ENCODE data around the gene SH2D3C. TPM values are rescaled to one million over a fixed set of nuclear protein-coding genes. Genes with fewer than 3 reads are reported as not detected.

The SH2D3C gene
- total RNA-seq, 4 donors from 2014 or later = 0.38 to 4.8 (median 2.8) TPM

GRCh38 chr9:127741831-127742434 is 36.5 kb downstream of the SH2D3C start:
- H3K27me3 ChIP-seq = peaks cover 0 to 8% (median 0%) of the 10 kb centered on the region in 4 donors
- intact Hi-C loops (cut with DNase I) = no loop called here
- H3K4me1 ChIP-seq = peaks cover 9 to 40% (median 21%) of the 10 kb centered on the region in 3 donors
- WGBS, 2 donors = 39 to 59% methylated on average over 7 to 29 of the region's 38 CpGs
- H3K4me3 ChIP-seq = peak overlapping the region in 2 of 4 donors; percentile 5 to 40
- TF ChIP-seq CTCF (IDR thresholded peaks at IDR 0.05) = no peak
- TF ChIP-seq POLR2A (IDR thresholded peaks at IDR 0.05) = no peak
- H3K27ac ChIP-seq = peak overlapping the region; percentile 55 to 89 (median 82)
- DNase-seq = no peak
- H3K9me3 ChIP-seq = no peaks in the 10 kb centered on the region
- peaks cover 0 to 42% (median 0%) of the 10 kb centered on the region in 3 donors for H3K36me3 ChIP-seq

GRCh38 chr9:127739614-127740330 is 38.7 kb downstream of the SH2D3C start:
- no peak for DNase-seq
- H3K4me1 ChIP-seq = peaks cover 9 to 49% (median 21%) of the 10 kb centered on the region in 3 donors
- 50 to 60% methylated on average over 4 to 6 of the region's 19 CpGs for WGBS, 2 donors
- peak overlapping the region; percentile 67 to 89 (median 86) for H3K27ac ChIP-seq
- H3K4me3 ChIP-seq = peak overlapping the region in 1 of 4 donors; percentile 12
- intact Hi-C loops (cut with DNase I) = loop anchor here (5.0 to 10.0 kb wide), 3 partner anchors 43 to 183 kb away; partner anchors contain the start of gene AK1
- H3K9me3 ChIP-seq = no peaks in the 10 kb centered on the region
- peaks cover 0 to 8% (median 0%) of the 10 kb centered on the region in 4 donors for H3K27me3 ChIP-seq
- TF ChIP-seq POLR2A (IDR thresholded peaks at IDR 0.05) (no peak), CTCF (IDR thresholded peaks at IDR 0.05) (no peak)
- peaks cover 0 to 36% (median 0%) of the 10 kb centered on the region in 3 donors for H3K36me3 ChIP-seq

- Histone ChIP-seq H3K4me1 (peaks cover 16 to 59% (median 27%) of the 10 kb centered on the region in 3 donors), H3K36me3 (peaks cover 0 to 29% (median 0%) of the 10 kb centered on the region in 3 donors), H3K9me3 (no peaks in the 10 kb centered on the region), H3K27me3 (peaks cover 0 to 8% (median 0%) of the 10 kb centered on the region in 4 donors), H3K27ac (no peak overlapping the region), H3K4me3 (no peak overlapping the region)
- TF ChIP-seq CTCF (IDR thresholded peaks at IDR 0.05) (no peak), POLR2A (IDR thresholded peaks at IDR 0.05) (no peak)
- WGBS, 2 donors = 91 to 94% methylated on average over 2 to 12 of the region's 13 CpGs
- no peak for DNase-seq
- intact Hi-C loops (cut with DNase I) = loop anchor here (5.0 to 10.0 kb wide), 3 partner anchors 44 to 184 kb away; partner anchors contain the start of gene AK1
These were observed 39.8 kb downstream of the SH2D3C start for GRCh38 chr9:127738666-127739065.

- peak overlapping the region in 3 of 4 donors; percentile 54 to 94 (median 92) for H3K27ac ChIP-seq
- H3K27me3 ChIP-seq = no peaks in the 10 kb centered on the region
- H3K4me3 ChIP-seq = peak overlapping the region in 1 of 4 donors; percentile 58
- no peak for DNase-seq
- TF ChIP-seq POLR2A (IDR thresholded peaks at IDR 0.05) = no peak
- TF ChIP-seq CTCF (IDR thresholded peaks at IDR 0.05) = no peak
- peaks cover 0 to 48% (median 10%) of the 10 kb centered on the region in 3 donors for H3K36me3 ChIP-seq
- WGBS, 2 donors = 22 to 30% methylated on average over 13 to 15 of the region's 15 CpGs
- no peaks in the 10 kb centered on the region for H3K9me3 ChIP-seq
- intact Hi-C loops (cut with DNase I) = loop anchor here (5.0 to 10.0 kb wide), 3 partner anchors 47 to 187 kb away; partner anchors contain the start of gene AK1
- H3K4me1 ChIP-seq = peaks cover 7 to 37% (median 17%) of the 10 kb centered on the region in 3 donors
These were observed 42.8 kb downstream of the SH2D3C start for GRCh38 chr9:127735530-127736185.
